HCT116 (cell line): ENCODE results near the gene SH3PXD2A. TPM values are rescaled to one million over a fixed set of nuclear protein-coding genes. Genes with fewer than 3 reads are reported as not detected.

ENCODE experiments used
- ATAC-seq: fragments of 200-7000 bp; cut with Tn5 transposase; 2 replicates; pipeline ENCODE4 v1.9.1; 2020; ENCODE audit warnings: mild to moderate bottlenecking, moderate library complexity
- BruUV-seq: library from RNA; stranded (reverse); fragments of 400-500 nt; replicated peaks from 2 replicates; lab custom pipeline; 2021; lab: Mats Ljungman, UMichigan
- CTCF ChIA-PET: fragments of 300-600 bp; sonication (Branson Sonifier 250); formaldehyde crosslinking; loops from one replicate; lab custom pipeline; 2021; ENCODE audit warnings: antibody characterized with exemption; lab: Charles Lee
- POLR2A ChIA-PET: fragments of 300-600, 350-600 bp; sonication (Branson Sonifier 250); formaldehyde crosslinking; loops from one replicate; lab custom pipeline; 2021; ENCODE audit warnings: antibody characterized with exemption; lab: Charles Lee
- RAD21 ChIA-PET, 2 experiments: fragments of 300-600 bp; sonication (Branson Sonifier 250); formaldehyde crosslinking; loops; one replicate each; lab custom pipeline; 2023; ENCODE audit warnings: low total read pairs in 2 of 2; ENCODE audit not compliant: uncharacterized antibody in 2 of 2, unreplicated experiment in 2 of 2, low non-redundant PET in 1 of 2; lab: Charles Lee
- DNase-seq: peaks from one replicate; pipeline ENCODE4 v3.0.0-alpha.2; 2010; ENCODE audit warnings: low read depth, low spot score
- H2AFZ ChIP-seq: fragments of 200-600 bp; shearing (Covaris generic), sonication (generic); 2 replicates; pipeline ENCODE4 v1.6.1; 2017; ENCODE audit warnings: low read depth, mixed run types, mixed read lengths, antibody characterized with exemption, low read length; ENCODE audit not compliant: poor library complexity, severe bottlenecking
- H3K27ac ChIP-seq: 2 replicates; pipeline ENCODE4 v1.5.1; 2012; ENCODE audit warnings: low read depth, low read length
- H3K27me3 ChIP-seq: fragments of 200-600 bp; sonication (generic); 2 replicates; pipeline ENCODE4 v1.6.1; 2016; ENCODE audit warnings: mixed run types, low read length, mixed read lengths; ENCODE audit not compliant: insufficient read depth
- H3K36me3 ChIP-seq, 2 experiments: fragments of 200-500 bp in 1 of 2; fragments of 200-600 bp in 1 of 2; sonication (Bioruptor generic) in 1 of 2; sonication (generic) in 1 of 2; 2 replicates each; pipeline versions ENCODE4 v1.5.1 to v1.6.1; 2014 to 2016; ENCODE audit warnings: low read length in 2 of 2, inconsistent platforms in 1 of 2, mixed read lengths in 1 of 2, mixed run types in 1 of 2; ENCODE audit not compliant: insufficient read depth in 2 of 2, control insufficient read depth in 1 of 2
- H3K4me1 ChIP-seq, 2 experiments: fragments of 200-600 bp in 1 of 2; sonication (generic) in 1 of 2; 2 replicates each; pipeline versions ENCODE4 v1.5.1 to v1.6.1; 2012 to 2017; ENCODE audit warnings: low read length in 2 of 2, inconsistent platforms in 1 of 2, mild to moderate bottlenecking in 1 of 2, mixed read lengths in 1 of 2, mixed run types in 1 of 2, moderate library complexity in 1 of 2; ENCODE audit not compliant: insufficient read depth in 2 of 2, control insufficient read depth in 1 of 2
- H3K4me2 ChIP-seq: fragments of 200-600 bp; sonication (generic); 2 replicates; pipeline ENCODE4 v1.6.1; 2017; ENCODE audit warnings: mixed run types, low read length, mixed read lengths
- H3K4me3 ChIP-seq, 2 experiments: fragments of 200-600 bp in 1 of 2; sonication (generic) in 1 of 2; replicated peaks in 1 of 2; 2 replicates each; pipeline ENCODE4 v1.5.1; 2011 to 2016; ENCODE audit warnings: low read length in 2 of 2, control low read depth in 1 of 2, low read depth in 1 of 2, mild to moderate bottlenecking in 1 of 2, mixed read lengths in 1 of 2, mixed run types in 1 of 2
- H3K79me2 ChIP-seq: fragments of 200-600 bp; sonication (generic); 2 replicates; pipeline ENCODE4 v1.6.1; 2017; ENCODE audit warnings: mild to moderate bottlenecking, mixed run types, low read length, moderate library complexity, mixed read lengths; ENCODE audit not compliant: insufficient read depth
- H3K9ac ChIP-seq: fragments of 200-600 bp; sonication (generic); 2 replicates; pipeline ENCODE4 v1.6.1; 2016; ENCODE audit warnings: low read length, mixed read lengths
- H3K9me2 ChIP-seq: fragments of 200-600 bp; sonication (generic), shearing (Covaris generic); 2 replicates; pipeline ENCODE4 v1.6.1; 2017; ENCODE audit warnings: mixed run types, mild to moderate bottlenecking, moderate library complexity; ENCODE audit not compliant: insufficient read depth
- H3K9me3 ChIP-seq, 2 experiments: fragments of 200-500 bp in 1 of 2; fragments of 200-600 bp in 1 of 2; sonication (Bioruptor generic) in 1 of 2; sonication (generic) in 1 of 2; 2 replicates each; pipeline ENCODE4 v1.6.1; 2014 to 2017; ENCODE audit warnings: low read length in 2 of 2, mixed read lengths in 2 of 2, inconsistent platforms in 1 of 2, low read depth in 1 of 2, mild to moderate bottlenecking in 1 of 2, mixed run types in 1 of 2, moderate library complexity in 1 of 2; ENCODE audit not compliant: control insufficient read depth in 1 of 2, insufficient read depth in 1 of 2
- H4K20me1 ChIP-seq: fragments of 200-600 bp; sonication (generic), shearing (Covaris generic); 2 replicates; pipeline ENCODE4 v1.6.1; 2017; ENCODE audit warnings: mixed run types, mild to moderate bottlenecking, moderate library complexity; ENCODE audit not compliant: insufficient read depth
- ATF3 ChIP-seq: IDR thresholded peaks from 2 replicates; pipeline ENCODE4 v1.6.1; 2012
- CBX3 ChIP-seq: IDR thresholded peaks from 2 replicates; pipeline ENCODE4 v1.6.1; 2012; ENCODE audit warnings: low read depth
- SIN3A ChIP-seq: IDR thresholded peaks from 2 replicates; pipeline ENCODE4 v1.6.1; 2012; ENCODE audit warnings: low read depth
- SP1 ChIP-seq: IDR thresholded peaks from 2 replicates; pipeline ENCODE4 v1.6.1; 2012; ENCODE audit warnings: low read depth
- TCF7L2 ChIP-seq: IDR thresholded peaks from 2 replicates; pipeline ENCODE4 v1.7.0; 2011; ENCODE audit warnings: borderline replicate concordance, inconsistent platforms; ENCODE audit not compliant: insufficient read depth, insufficient read length; ENCODE audit errors: extremely low read depth
- ZBTB33 ChIP-seq: IDR thresholded peaks from 2 replicates; pipeline ENCODE4 v1.6.1; 2011; ENCODE audit warnings: mild to moderate bottlenecking, low read length, moderate library complexity; ENCODE audit not compliant: insufficient replicate concordance; ENCODE audit errors: extremely low read depth
- intact Hi-C: fragments of 100-400 bp; cut with micrococcal nuclease; formaldehyde crosslinking; loops from 2 replicates; pipeline ENCODE4 v1.10.0; 2022
- total RNA-seq: library from RNA; stranded (reverse); gene quantifications from one replicate; pipeline ENCODE4 v1.2.1, GENCODE V29; 2021; ENCODE audit not compliant: unreplicated experiment

The SH3PXD2A gene
- total RNA-seq, 1 experiment from 2014 or later = 8.7 TPM

GRCh38 chr10:103747193-103747865 is 108.0 kb downstream of the SH3PXD2A start:
- ATAC-seq = peak; percentile 28
- Histone ChIP-seq H3K9ac (peak overlapping the region; percentile 12; the same call in 1 of the 2 replicates), H3K27ac (no peak overlapping the region; the same call in 1 of the 2 replicates)

More at GRCh38 chr10:103747193-103747865, 108.0 kb downstream of the SH3PXD2A start:
- intact Hi-C loops = no loop called here
- no peaks in the 10 kb centered on the region for H4K20me1 ChIP-seq
- H3K4me1 ChIP-seq = peaks cover 33 to 44% of the 10 kb centered on the region in 2 experiments
- H3K9me2 ChIP-seq = no peaks in the 10 kb centered on the region
- H3K4me2 ChIP-seq = peak overlapping the region; percentile 33
- no peaks in the 10 kb centered on the region for H3K36me3 ChIP-seq
- peaks cover 0 to 5% of the 10 kb centered on the region in 2 experiments; a peak in 1 of 4 replicates for H3K9me3 ChIP-seq
- no peak overlapping the region for H2AFZ ChIP-seq
- POLR2A ChIA-PET = no interaction called here
- DNase-seq = no peak
- H3K27me3 ChIP-seq = no peaks in the 10 kb centered on the region
- no TSS peak for BruUV-seq
- CTCF ChIA-PET = interaction anchor here (1.6 kb wide), 2 partner anchors 9 to 10 kb away, joined by 3 to 5 read pairs; no protein-coding TSS in a partner anchor
- H3K79me2 ChIP-seq = no peaks in the 10 kb centered on the region
- RAD21 ChIA-PET = no interaction called here
- TF ChIP-seq SP1 (no peak), SIN3A (no peak), ZBTB33 (no peak), CBX3 (no peak), ATF3 (no peak), TCF7L2 (no peak)
- no peak overlapping the region for H3K4me3 ChIP-seq
